Liver (tissue), 2 donors: ENCODE data around the gene SCAF8.

Experiments
- ATF3 ChIP-seq: IDR thresholded peaks from 2 replicates; pipeline ENCODE4 v1.6.1; 2016; ENCODE audit warnings: antibody characterized with exemption
- GABPA ChIP-seq, 2 donors: IDR thresholded peaks in 1 of 2; conservative IDR thresholded peaks in 1 of 2; 2 replicates each; pipeline ENCODE4 v1.6.1; 2016; ENCODE audit warnings: antibody characterized with exemption in 2 of 2, mild to moderate bottlenecking in 1 of 2, moderate library complexity in 1 of 2
- JUND ChIP-seq, 2 donors: IDR thresholded peaks; 2 replicates each; pipeline ENCODE4 v1.6.1; 2016; ENCODE audit warnings: antibody characterized with exemption in 2 of 2
- MAX ChIP-seq: IDR thresholded peaks from 2 replicates; pipeline ENCODE4 v1.6.1; 2016; ENCODE audit warnings: antibody characterized with exemption
- donor health status: healthy.

- no peak for TF ChIP-seq ATF3
- TF ChIP-seq GABPA (IDR thresholded peaks at IDR 0.05 in 1 of 2, conservative IDR thresholded peaks at IDR 0.05 in 1 of 2) = no peak
- no peak for TF ChIP-seq JUND (IDR thresholded peaks at IDR 0.05)
- no peak for TF ChIP-seq MAX
These were observed 59.1 kb downstream of the SCAF8 start for GRCh38 chr6:154792325-154792724.
